SU-DHL-6 (cell line): ENCODE measurements around the gene PNPLA3.

Experiments used
- CTCF ChIP-seq: fragments of 200-600 bp; sonication (generic); IDR thresholded peaks from one replicate; pipeline ENCODE4 v1.5.1; 2017; ENCODE audit warnings: antibody characterized with exemption, mild to moderate bottlenecking, low read length, moderate library complexity; ENCODE audit not compliant: insufficient read depth, poor library complexity, severe bottlenecking
- EZH2phosphoT487 ChIP-seq: fragments of 200-600 bp; sonication (generic), shearing (Covaris generic); conservative IDR thresholded peaks from 2 replicates; pipeline ENCODE4 v1.6.1; 2018; ENCODE audit warnings: mild to moderate bottlenecking, antibody characterized with exemption, low read length, moderate library complexity, mixed read lengths

- TF ChIP-seq CTCF (no peak), EZH2phosphoT487 (no peak)
Observed at GRCh38 chr22:43895986-43896645, 27.5 kb upstream of the PNPLA3 start.
